K562 (cell line): ENCODE measurements around the gene BIRC3. TPM values are rescaled to one million over a fixed set of nuclear protein-coding genes. Genes with fewer than 3 reads are reported as not detected.

Experiments
- BCOR ChIP-seq: fragments of 450-650 bp; IDR thresholded peaks from 2 replicates; pipeline ENCODE4 v1.6.1; 2016
- L3MBTL2 ChIP-seq: fragments of 450-650 bp; IDR thresholded peaks from 2 replicates; pipeline ENCODE4 v1.6.1; 2016; ENCODE audit warnings: mild to moderate bottlenecking, moderate library complexity
- ZBTB7A ChIP-seq: IDR thresholded peaks from 2 replicates; pipeline ENCODE4 v1.6.1; 2011; ENCODE audit warnings: low read depth, mild to moderate bottlenecking, low read length, moderate library complexity, borderline replicate concordance; ENCODE audit not compliant: control insufficient read depth
- ZNF274 ChIP-seq: IDR thresholded peaks from 2 replicates; pipeline ENCODE4 v1.6.1; 2011; ENCODE audit warnings: low read depth, mild to moderate bottlenecking, low read length, moderate library complexity, borderline replicate concordance
- ZNF695 ChIP-seq: fragments of 450-650 bp; formaldehyde crosslinking; IDR thresholded peaks from 2 replicates; pipeline ENCODE4 v1.4.0; 2020; ENCODE audit warnings: mild to moderate bottlenecking, moderate library complexity
- ZNF785 ChIP-seq: fragments of 250-450 bp; sonication (Bioruptor Pico); IDR thresholded peaks from 2 replicates; pipeline ENCODE4 v1.4.0; 2020; ENCODE audit warnings: mild to moderate bottlenecking
- polyA plus RNA-seq, 8 experiments: library from polyadenylated mRNA; depleted of rRNA in 4 of 8; stranded (reverse) in 5 of 8; unstranded in 3 of 8; fragments of >200 nt; fragmentation: Nextera tagmentation in 2 of 8; fragmentation: Illumina TruSeq in 1 of 8; extraction: Ambion mirVana in 2 of 8; extraction: Trizol in 1 of 8; gene quantifications; 2 replicates each; pipeline versions ENCODE4 v1.2.1 to v1.2.3, GENCODE V29; 2011 to 2014; ENCODE audit warnings: inconsistent platforms in 1 of 8, missing spikeins in 1 of 8
- total RNA-seq, 7 experiments: library from RNA; depleted of rRNA in 6 of 7; stranded (reverse); fragments of >200 nt in 6 of 7; fragmentation: Illumina TruSeq in 2 of 7; extraction: Trizol in 2 of 7; gene quantifications; 2 replicates each; pipeline versions ENCODE4 v1.2.1 to v1.2.3, GENCODE V29; 2011 to 2021; ENCODE audit warnings: low replicate concordance in 1 of 7
- TF ChIP-seq, protein P1 (sequence below): fragments of 450-650 bp; formaldehyde crosslinking; IDR thresholded peaks from 2 replicates; pipeline ENCODE4 v1.4.0; 2022; ENCODE audit warnings: missing genetic modification characterization

The BIRC3 gene
- total and polyA plus RNA-seq, 9 of the 15 experiments (the other 6 are each of a cell fraction or from before 2014, with no cell fraction given) = 0.08 to 0.42 (median 0.18) TPM

DNA sequence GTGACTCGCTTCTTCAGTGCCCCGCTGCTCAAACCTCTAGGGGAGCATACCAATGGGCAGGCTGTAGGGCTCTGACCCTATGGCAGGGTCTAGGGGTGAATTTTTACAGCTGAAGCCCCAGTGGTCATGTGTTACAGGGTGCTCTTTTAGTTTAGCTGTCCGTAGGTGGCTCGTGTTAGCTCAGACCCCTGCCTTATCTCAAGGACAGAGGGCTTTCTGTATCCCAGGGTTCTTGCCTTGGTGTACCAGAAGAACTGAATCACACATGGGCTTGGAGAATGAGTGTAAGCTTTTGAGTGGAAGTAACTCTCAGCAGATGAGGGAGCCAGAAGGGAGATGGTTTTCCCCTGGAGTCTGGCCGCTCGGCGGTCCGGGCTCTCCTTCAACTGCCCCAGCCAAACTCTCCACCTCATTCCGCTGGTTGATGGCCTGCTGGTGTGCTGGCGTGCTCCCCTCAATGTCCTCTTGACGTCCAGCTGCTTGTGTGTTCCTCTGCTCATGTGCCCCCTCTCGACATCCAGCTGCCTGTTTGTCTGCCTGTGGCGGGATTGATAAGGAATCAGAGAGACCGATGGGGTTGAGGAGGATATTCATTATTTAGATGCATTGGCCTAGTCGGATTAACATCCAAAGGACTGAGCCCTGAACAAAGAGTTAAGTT, 67.3 kb downstream of the BIRC3 start (continued):
- 0 out of 2 replicates have a peak, but pooled peaks have one; percentile 8 for TF ChIP-seq BCOR
- TF ChIP-seq L3MBTL2 = peak; percentile 73
- no peak for TF ChIP-seq ZBTB7A
- TF ChIP-seq, protein P1, sequence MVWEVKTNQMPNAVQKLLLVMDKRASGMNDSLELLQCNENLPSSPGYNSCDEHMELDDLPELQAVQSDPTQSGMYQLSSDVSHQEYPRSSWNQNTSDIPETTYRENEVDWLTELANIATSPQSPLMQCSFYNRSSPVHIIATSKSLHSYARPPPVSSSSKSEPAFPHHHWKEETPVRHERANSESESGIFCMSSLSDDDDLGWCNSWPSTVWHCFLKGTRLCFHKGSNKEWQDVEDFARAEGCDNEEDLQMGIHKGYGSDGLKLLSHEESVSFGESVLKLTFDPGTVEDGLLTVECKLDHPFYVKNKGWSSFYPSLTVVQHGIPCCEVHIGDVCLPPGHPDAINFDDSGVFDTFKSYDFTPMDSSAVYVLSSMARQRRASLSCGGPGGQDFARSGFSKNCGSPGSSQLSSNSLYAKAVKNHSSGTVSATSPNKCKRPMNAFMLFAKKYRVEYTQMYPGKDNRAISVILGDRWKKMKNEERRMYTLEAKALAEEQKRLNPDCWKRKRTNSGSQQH = no peak
- TF ChIP-seq ZNF695 (CRISPR knock-in tag) = no peak
- no peak for TF ChIP-seq ZNF785 (CRISPR knock-in tag)
- TF ChIP-seq ZNF274 = no peak
